Lung microvascular endothelial cell (primary cell): ENCODE results near the gene PDE4DIP. TPM values are rescaled to one million over a fixed set of nuclear protein-coding genes. Genes with fewer than 3 reads are reported as not detected.
"Not testable (repeated sequence)": the region's sequence is repeated elsewhere in the genome, so short reads cannot be mapped to it uniquely, and the experiment has no call there.

ENCODE experiments used
- DNase-seq, 2 donors: peaks; one replicate each; pipeline versions ENCODE4 v3.0.0 to v3.0.0-alpha.2; 2010; ENCODE audit warnings: low read depth in 2 of 2
- total RNA-seq: library from RNA; depleted of rRNA; stranded (reverse); fragments of >200 nt; gene quantifications from 2 replicates; pipeline ENCODE4 v1.2.1, GENCODE V29; 2014

PDE4DIP gene
- total RNA-seq, 1 donor from 2014 or later = 3.4 TPM

GRCh38 chr1:149064611-149065010, 220.4 kb downstream of the PDE4DIP start:
- not testable (repeated sequence) for DNase-seq

GRCh38 chr1:149075505-149076127, 231.4 kb downstream of the PDE4DIP start:
- DNase-seq = not testable (repeated sequence)

Other genes with a start within 250 kb of the PDE4DIP start
- 1.4 and 5.2 TPM in 2 replicates for gene NBPF14, start 248.4 kb upstream of the PDE4DIP start, total RNA-seq
- gene NUDT4B, start 95.7 kb upstream of the PDE4DIP start, total RNA-seq = 7.3 and 8.7 TPM in 2 replicates